ENCODE data around the gene WHRN.

WHRN gene

DNA sequence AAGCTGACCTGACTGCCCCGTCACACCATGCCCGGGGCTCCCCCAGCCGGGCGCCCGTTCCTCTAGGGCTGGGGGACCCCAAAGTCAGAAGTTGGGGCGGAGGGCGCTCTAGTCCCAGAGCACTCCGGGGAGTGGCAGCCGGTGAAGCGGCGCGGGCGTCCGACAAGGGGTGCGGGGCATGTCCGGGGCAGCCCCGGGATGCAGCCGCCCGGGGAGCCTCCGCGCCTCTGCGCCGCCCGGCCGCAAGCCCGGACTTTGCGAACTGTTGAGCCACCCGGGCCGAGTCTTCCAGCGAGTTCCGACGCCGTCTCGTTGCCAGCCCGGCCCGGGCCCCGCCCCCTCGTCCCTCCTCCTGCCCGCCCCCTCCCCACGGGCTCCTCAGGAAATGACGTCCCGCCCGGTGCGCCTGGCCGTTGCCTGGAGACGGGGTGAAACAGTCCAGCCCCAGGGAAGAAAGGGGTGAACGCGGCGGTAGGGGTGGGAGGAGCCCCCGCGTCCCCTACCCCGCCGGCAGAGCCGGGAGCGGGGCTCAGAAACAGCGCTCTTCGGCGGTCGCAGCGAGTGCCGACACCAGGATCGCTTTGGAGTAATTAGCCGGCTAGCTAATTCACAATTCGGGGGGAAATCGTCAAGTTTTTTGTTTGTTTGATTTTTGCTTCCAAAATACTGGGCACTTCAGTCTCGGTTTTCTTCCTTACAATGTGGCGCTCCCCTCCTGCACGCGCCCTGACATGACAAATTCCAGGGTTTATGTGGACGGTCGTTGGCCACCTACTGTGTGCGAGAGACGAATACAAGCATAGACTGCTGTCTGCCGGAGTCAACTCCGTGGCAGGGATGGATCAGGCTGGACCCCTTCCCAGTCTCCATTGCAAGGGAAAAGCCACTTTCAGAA, at the start of gene WHRN:
WHRN (minus strand) TSS at position 287 of the 895 bp plus-strand sequence. CDS start 672 bp downstream, outside the sequence.
- no peak for FAIRE-seq
- DNase-seq (ENCODE audit: low spot score) = peak; percentile 89

GRCh38 chr9:114553202-114553601, 47.9 kb upstream of the WHRN start:
- FAIRE-seq (no peak), DNase-seq (ENCODE audit: low spot score) (no peak)

GRCh38 chr9:114552706-114553105, 47.4 kb upstream of the WHRN start:
- DNase-seq (ENCODE audit: low spot score) = peak; percentile 25
- no peak for FAIRE-seq

GRCh38 chr9:114551750-114552685, 46.7 kb upstream of the WHRN start:
- FAIRE-seq (no peak), DNase-seq (ENCODE audit: low spot score) (peak; percentile 94)

GRCh38 chr9:114549697-114550330, 44.5 kb upstream of the WHRN start:
- no peak for FAIRE-seq

DNA sequence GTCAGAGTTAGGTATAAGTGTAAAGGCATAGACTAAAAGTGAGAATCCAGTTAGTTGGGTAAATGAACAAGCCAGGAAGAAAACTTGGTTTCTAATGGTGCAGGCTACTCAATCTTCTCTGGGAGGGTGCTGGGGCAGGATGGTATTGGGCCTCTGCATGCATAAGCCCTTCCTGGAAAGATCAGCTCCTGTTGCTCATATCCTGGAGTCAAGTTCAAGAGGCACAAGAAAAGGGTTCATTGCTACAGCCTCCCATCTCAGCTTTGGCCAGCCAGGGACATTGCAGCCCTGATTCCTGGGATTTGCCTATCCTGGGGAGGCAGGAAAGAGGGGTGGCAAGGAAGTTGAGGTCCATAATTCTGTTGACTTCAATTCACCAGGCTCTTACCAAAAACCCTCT, 41.6 kb upstream of the WHRN start:
- DNase-seq (ENCODE audit: low spot score) (no peak), FAIRE-seq (no peak)

More at GRCh38 chr9:114549697-114550330, 44.5 kb upstream of the WHRN start:
- no peak for DNase-seq (ENCODE audit: low spot score)

DNA sequence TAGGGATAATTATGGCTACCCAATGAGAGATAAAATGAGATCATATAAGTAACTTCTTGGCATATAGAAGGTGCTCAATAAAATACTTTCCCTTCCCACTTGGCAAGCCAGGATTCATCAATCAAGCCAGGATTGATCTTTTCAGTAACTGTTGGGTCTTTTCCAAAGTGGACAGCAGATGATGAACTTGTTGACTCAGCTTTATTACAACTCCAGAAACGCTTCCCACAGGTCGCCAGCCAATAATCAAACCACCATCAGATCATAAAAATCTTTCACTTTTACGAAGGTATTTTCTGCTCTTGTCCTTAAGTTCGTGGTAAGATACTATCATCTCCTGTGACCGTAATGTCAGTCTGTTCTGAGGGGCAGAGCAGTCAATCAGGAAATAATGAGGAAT, 39.8 kb upstream of the WHRN start:
- FAIRE-seq (no peak), DNase-seq (ENCODE audit: low spot score) (no peak)

DNA sequence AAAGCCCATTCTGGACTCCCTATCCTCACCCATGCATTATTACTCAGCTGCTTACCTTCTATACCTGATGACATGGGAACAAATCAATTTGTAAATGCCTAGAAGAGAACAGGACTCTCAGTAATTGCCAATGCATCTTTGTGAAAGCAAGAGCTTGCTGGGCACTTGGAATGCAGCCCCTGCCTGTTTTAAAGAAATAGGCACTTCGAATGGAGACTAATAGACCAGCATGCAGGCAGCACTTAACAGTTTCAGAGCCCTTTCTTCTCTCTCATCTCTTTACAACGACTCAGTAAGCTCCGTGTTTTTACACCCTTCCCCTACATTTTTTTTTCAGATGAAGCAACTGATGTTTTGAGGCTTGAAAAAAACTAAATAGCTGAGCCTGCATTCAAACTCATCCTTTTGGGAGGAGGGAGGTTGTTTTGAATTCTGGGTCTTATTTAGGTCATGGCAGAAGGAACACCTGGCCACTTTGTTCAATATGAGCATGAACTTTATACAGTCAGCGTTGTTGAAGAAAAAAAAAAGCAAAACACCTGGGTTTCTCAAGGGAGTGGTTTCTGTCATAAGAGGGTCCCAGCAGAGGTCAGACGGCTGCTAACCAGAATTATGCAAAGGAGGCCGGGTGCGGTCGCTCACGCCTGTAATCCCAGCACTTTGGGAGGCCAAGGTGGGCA, 34.6 kb upstream of the WHRN start:
- no peak for DNase-seq (ENCODE audit: low spot score)
- FAIRE-seq = no peak

GRCh38 chr9:114538241-114538640, 33.0 kb upstream of the WHRN start:
- FAIRE-seq (no peak), DNase-seq (ENCODE audit: low spot score) (no peak)

- DNase-seq (ENCODE audit: low spot score) (peak; percentile 20), FAIRE-seq (no peak)
Observed at GRCh38 chr9:114532561-114533237, 27.4 kb upstream of the WHRN start.

DNA sequence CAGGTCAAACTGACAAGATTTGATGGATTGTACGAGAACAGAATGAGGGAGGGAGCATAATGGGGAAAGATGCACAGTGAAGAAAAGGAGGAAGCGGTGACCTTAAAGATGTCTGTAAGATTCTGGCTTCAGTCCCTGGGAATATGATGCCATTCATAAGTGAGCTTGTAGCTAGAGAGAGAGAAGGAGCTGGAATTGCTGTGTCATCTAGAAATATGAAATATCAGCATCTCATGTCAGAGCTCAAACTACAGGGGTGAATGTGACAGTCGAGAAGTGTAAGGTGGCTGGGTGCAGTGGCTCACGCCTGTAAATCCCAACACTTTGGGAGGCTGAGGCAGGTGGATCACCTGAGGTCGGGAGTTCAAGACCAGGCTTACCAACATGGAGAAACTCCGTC, 24.0 kb upstream of the WHRN start:
- FAIRE-seq (no peak), DNase-seq (ENCODE audit: low spot score) (no peak)

DNA sequence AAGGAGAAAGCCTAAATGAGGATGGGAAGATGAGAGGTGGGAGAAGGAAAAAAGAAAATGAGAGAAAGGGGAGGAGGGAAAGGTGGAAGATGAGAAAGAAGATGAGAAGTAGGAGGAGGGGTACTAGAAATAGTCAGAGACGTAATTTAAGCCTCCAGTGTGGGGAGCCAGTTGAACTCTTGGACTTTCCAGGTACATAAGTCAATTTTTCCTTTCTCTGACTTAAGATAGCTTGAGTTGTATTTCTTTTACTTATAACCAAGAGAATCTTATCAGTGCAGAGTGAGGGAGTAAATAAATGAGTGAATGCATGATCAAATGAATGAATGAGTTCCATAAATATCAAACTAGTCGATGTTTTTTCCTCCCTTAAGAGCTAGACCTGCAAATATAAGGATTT, 21.5 kb upstream of the WHRN start:
- no peak for FAIRE-seq
- no peak for DNase-seq (ENCODE audit: low spot score)

DNA sequence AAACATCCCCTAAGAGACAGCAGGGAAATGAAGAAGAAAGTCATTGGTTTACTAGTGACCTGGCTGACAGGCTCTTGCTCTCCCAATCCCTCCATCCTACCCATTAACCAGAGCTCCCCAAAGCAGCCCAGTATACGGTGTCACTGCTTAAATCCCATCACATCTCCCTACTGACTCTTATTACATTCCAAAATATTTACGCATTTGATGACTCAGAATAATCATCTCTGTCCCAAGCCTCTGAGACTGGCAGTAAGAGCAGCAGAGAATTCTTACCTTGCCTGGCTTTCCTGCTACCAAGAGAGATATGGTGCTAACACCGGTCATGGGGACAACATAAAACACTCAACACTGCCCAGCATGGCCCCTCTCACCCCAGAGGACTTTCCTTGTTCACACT, 20.2 kb upstream of the WHRN start:
- FAIRE-seq = peak; percentile 30
- DNase-seq (ENCODE audit: low spot score) = peak; percentile 78

- no peak for DNase-seq (ENCODE audit: low spot score)
Observed at GRCh38 chr9:114524247-114524681, 19.0 kb upstream of the WHRN start.

DNA sequence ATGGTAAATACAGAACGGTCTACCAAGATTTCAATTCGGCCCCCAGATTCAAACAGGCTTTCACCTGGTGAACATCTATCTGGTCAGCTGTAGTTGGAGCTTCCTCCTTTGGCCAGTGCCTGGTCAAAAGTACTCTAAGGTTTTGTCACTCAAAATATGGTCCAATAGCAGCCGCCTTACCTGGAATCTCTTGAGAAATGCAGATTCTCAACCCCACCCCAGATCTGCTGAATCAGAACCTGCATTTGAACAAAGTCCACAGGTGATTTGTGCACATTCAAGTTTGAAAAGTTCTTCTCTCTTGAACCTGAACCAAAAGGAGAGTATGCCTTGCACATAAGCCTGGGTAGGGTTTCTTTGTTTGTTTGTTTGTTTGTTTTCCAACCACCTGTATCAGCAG, 17.6 kb upstream of the WHRN start:
- DNase-seq (ENCODE audit: low spot score) (no peak), FAIRE-seq (no peak)

More at GRCh38 chr9:114524247-114524681, 19.0 kb upstream of the WHRN start:
- no peak for FAIRE-seq

DNA sequence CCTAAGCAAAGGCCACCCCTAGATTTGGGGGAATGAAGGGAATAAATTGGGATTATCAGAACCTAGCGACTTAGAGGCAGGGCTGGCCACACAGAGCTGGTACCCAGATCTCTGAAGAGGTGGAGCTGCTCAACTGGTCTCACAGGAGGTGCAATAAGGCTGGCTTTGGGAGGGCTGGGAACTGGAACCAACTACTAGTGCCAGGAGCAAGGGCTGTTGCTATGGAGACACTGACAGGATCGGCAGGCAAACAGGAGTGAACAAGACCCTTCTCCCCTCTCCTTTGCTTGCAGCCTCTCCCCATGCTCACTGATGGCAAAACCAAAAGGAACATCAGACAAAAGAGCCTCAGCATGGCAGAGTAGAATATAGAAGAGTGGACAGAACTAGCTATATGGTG, 17.0 kb upstream of the WHRN start:
- FAIRE-seq = no peak

GRCh38 chr9:114521846-114522245, 16.6 kb upstream of the WHRN start:
- FAIRE-seq = no peak
- peak; percentile 40 for DNase-seq (ENCODE audit: low spot score)

More for the DNA sequence above, 17.0 kb upstream of the WHRN start:
- DNase-seq (ENCODE audit: low spot score) = no peak

DNA sequence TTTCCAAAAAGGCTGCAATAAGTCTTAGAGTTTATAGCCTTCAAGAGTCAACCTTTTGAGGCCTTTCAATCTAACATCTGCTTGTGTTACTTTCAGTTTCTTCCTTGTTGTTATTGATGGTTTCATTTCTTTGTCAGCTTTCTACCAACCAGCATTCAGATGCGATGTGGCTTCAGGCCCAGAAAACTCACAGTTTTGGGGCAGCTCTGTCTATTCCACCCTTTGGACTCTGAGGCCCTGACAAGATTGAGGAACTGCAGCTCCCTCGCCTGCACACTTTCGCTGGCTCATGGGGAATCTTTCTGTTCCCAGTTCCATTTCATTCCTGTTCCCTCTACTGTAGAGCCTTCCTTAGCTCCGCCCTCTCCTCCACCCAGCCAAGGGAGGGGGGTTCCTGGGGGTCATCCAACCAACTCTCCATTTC, 13.3 kb upstream of the WHRN start:
- no peak for FAIRE-seq

DNA sequence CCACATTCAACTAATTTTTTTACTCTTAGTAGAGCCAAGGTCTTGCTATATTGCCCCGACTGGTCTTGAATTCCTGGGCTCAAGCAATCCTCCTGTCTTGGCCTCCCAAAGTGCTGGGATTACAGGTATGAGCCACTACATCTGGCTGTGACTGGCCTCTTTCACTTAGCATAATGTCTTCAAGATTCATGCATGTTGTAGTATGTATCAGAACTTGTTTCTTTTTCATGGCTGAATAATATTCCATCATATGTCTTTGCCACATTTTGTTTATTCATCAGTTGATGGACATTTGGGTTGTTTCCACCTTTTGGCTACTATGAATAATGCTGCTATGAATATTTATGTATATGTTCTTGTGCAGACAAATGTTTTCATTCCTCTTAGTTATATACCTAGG, 12.8 kb upstream of the WHRN start:
- FAIRE-seq (no peak), DNase-seq (ENCODE audit: low spot score) (no peak)

More for the DNA sequence above, 13.3 kb upstream of the WHRN start:
- DNase-seq (ENCODE audit: low spot score) = no peak

- no peak for FAIRE-seq
- DNase-seq (ENCODE audit: low spot score) = peak; percentile 78
Observed at GRCh38 chr9:114516913-114517312, 11.6 kb upstream of the WHRN start.
